ENCODE results near the gene CPVL.
"Not testable (repeated sequence)": the region's sequence is repeated elsewhere in the genome, so short reads cannot be mapped to it uniquely, and the experiment has no call there.

Gene CPVL

DNA sequence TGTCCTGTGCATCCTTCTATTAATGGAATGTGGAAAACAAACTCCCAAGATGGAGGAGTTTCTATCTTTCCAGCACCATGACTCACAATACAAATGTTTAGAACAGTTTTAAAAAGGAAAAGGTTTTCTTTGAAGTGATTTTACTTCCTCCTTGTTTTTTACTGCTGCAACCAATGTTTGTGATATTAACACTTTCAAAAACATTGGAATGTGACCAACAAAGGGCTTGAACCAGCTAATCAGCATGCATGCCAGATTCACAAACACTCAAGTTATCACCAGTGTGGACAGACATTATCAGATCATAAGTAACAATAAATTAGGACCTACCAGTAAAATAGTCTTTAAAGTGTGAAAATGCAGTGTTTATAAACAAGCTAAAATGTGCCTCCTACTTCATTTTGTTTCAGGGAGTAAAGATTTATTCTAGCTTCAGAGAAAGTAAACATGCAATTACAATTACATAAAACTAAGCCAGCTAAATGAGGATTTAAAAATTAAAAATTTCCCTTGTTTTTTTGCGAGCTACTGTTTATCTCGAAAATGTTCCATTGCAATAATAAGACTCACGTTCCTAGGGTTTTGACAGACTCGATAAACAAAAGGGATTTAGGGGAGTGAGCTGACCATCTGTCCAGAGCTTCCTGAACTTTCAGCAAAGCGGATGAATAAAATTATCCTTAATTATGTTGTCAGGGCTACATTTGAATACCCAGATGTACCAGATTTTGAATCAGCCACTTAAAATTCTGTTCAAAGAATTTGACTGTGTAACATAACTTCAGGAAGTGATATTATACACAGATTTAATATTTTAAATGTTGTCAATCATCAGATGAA lies 29.8 kb downstream of the CPVL start:
- DNase-seq: no peak

DNA sequence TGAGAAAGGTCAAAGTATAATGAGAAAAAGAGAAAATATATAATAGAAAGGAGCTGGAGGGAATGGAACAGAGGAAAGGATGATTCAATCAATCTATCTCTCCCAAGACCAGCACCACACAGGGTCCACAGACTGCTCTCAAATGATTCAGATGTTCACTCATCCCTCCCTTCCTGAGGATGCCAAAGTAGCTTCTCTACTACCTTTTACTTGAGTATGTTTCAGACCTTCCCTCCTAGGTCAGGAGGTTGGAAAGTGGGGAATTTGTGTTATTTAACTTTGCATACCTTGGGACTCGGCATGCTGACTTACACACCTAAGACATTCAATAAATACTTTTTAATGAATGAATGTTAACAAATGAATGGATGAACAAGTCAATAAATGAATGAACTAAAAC lies 30.6 kb downstream of the CPVL start:
- no peak for DNase-seq

DNA sequence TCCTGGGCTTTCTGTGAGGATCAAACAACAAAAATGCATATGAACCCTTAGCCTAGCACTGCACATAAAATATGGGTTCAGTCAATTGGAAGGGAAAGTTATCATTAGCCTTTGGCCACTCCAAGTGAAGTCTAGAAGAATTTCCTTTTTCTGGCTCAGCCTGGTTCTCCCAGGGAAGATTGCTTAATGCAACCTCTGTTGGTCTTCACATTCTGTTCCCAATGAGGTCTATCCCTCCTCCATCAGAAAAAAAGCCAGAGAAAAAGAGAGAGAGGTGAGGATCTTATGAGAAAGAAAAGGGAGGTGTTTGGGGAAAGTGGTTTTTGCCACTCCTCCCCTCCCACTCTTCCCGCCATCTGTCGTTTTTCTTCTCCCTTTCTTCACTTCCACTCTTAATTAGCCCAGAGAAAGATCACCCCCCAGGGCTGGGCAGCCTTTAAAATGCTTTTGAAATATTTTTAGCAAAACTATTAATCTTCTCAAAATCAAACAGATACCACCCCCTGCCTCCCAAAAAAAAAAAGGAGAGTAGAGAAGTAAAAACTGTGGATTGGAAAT lies 31.1 kb downstream of the CPVL start:
- no peak for DNase-seq

DNA sequence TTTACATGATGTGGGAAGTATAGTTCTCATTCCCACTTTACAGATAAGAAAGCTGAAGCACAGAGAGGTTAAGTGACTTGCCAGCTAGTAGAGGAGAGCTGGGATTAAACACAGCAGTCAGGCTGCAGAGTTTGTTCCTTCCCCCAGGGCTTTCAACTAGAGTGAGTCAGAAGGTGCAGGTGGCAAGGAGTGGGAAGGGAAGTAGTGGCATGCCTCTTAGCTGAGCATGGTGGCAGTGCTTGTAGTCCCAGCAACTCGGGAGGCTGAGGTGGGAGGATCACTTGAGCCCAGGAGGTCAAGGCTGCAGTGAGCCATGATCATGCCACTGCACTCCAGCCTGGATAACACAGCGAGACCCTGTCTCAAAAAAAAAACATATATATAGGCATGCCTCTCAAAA lies 32.1 kb downstream of the CPVL start:
- DNase-seq: not testable (repeated sequence)

DNA sequence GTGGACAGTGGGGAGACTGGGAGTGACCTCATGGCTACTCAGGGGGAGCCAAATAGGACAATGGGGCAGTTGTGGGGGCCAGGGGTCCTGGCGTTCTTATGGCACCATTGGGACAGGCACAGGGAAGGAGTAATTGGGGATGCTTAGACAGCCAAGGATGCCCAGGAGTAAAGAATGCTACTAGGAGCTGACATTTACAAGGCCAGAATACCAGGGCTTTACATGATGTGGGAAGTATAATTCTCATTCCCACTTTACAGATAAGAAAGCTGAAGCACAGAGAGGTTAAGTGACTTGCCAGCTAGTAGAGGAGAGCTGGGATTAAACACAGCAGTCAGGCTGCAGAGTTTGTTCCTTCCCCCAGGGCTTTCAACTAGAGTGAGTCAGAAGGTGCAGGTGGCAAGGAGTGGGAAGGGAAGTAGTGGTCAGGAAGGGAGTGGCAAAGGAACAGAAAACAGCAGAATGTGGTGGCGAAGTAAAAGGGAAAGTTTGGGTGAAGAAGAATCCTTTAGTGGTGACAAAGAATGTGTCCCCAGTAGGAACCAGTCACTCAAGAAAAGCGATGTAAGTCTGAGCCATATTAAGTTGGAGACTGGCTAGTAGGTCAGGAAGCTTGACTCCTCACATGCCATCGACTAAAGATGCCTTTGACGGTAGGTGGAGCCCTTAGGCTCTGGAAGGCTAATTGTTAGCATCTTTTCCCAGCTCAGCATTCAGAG lies 32.8 kb downstream of the CPVL start:
- peak; percentile 76 for DNase-seq

DNA sequence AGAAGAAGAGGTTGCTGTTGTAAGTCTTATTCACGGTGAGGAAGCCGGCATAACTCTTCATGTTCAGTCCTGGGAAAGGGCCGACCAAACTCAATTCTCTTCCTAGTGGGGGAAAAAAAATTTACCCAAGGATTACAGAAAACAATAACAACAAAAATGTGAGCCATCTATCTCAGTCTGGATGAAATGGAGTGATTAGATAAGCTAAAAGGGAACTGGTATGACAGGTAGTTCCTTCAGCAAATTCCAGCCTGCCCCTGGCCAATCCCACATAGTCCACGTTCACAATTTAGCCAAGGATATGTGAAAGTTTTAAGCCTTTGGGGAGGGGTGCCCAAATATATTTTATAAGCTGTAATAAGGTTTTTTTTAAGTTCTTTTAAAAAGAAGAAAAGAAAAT lies 33.6 kb downstream of the CPVL start:
- DNase-seq: no peak

DNA sequence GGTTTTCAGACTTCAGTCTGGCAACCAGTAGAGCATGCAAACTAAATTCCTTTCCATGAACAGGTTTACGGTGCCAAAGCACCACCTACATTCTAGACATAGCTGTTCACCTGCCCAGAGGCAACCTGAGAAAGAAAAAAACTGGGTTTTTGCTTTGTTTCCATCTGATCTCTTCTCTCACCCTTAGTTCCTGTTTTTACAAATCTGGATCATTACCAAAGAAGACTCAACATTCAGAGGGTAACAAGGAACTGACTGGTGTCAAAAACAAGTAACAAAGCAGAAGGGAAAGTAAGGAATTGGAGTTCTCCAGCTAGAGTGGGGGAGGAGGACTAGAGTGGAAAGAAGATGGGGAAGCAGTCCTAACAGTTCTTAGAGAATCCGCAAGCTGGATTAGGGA lies 36.4 kb downstream of the CPVL start:
- DNase-seq: peak; percentile 49

DNA sequence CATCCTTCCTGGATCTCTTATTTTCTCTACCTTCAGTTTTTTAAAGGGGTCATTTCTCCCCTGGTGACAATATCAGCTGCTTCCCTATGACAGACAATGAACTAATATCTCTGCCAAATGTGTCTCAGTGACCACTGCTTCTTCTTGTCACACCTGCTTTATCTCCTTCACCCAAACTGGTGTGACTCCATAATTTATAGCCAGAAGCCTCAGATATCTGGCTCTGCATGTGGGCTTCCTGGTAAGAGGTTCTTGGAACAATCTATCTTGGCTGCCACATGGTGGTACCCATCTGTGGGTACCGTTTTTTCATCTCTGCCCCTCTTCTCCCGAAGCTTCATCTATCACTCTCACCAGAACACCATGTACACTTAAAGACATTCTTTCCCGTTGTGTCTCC lies 37.0 kb downstream of the CPVL start:
- DNase-seq: peak; percentile 83

DNA sequence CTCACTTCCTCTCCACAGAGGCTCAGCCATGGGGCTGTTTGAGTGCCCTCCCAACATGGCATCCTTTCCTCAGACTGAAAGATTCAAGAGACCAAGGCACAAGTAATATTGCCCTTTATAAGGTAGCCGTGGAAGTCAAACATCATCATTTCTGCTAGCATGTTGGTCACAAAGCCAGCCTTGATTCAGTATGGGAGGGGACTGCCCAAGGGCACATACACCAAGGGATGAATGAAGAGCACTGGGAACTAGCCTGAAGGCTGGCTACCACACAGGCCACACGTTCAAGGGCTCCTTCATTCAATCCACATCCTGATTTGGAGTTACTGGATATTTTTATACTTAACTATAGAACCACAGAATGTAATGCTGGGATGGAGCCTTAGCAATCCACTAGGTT lies 39.3 kb downstream of the CPVL start:
- DNase-seq: no peak

DNA sequence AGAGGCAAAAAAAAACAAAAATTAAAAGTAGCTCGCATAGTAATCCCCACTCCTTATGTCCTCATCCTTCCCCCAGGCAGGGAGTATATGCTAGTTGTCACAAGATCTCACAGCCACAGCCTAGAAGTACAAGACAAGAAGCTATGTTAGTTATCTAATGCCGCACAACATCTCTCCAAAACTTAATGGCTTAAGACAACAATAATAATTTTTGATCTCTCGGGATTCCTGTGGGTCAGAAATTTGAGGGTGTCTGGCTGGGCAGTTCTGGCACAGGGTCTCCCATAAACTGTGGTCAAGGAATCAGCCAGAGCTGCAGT lies 39.7 kb downstream of the CPVL start:
- DNase-seq: no peak

DNA sequence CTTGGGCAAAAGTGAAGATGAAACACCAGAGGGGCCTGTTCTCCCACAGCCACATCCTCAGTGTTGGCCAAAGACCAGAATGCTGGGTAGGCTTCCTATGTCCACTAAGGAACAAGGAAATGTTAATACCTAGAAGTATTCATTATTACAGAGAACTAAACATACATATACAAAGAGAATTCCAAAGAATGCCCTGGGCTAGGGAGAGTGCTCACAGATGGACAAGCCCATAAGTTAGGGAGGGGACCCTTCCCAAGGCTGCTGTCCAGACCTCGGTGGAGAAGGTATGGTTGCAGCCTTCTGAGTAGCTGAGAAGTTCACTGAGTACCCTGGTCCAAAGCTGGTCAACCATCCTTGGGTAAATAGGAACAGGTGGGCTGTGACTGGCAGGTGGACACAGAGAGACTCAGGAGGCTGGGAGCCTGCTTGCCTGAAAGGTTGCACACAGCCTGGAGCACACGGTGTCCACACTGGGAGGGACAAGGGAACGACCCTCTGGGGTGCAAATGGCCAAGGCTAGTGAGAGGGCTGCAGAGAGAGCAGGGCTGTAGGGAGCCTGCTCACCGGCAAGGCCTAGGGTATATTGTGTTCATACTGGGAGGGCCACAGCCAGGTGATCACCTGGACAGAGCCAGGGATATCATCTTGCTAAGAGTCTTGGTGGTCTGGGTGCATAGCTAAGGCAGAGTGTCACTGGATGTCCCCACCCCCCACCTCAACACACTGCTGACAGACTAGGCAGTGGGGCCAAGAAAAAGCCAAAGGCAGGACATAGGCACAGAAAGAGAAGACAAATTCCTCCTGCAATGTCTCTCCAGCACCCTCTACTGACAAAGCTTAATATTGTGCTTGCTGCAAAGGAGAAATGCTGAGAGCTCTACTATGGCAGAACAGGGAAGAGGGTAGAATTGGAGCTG lies 40.3 kb downstream of the CPVL start:
- peak; percentile 86 for DNase-seq

DNA sequence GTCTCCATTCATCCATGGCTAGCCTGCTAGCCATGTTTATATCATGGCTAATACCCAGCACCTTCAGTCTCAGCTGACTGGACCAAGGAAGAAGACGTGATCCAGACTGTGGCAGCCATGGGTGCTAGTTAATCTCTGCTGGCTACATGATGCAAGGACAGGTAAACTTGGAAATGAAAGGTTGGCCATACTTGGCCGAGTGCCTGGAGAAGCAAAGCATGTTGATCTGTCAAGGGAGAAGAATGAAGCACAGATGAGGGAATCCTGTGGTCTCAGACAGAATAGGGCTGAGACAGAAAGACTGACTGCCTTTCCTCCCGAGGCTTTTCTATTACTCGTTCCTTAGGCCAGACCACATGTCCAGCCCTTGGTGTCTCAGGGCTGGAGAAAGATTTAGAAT lies 41.1 kb downstream of the CPVL start:
- DNase-seq: no peak

DNA sequence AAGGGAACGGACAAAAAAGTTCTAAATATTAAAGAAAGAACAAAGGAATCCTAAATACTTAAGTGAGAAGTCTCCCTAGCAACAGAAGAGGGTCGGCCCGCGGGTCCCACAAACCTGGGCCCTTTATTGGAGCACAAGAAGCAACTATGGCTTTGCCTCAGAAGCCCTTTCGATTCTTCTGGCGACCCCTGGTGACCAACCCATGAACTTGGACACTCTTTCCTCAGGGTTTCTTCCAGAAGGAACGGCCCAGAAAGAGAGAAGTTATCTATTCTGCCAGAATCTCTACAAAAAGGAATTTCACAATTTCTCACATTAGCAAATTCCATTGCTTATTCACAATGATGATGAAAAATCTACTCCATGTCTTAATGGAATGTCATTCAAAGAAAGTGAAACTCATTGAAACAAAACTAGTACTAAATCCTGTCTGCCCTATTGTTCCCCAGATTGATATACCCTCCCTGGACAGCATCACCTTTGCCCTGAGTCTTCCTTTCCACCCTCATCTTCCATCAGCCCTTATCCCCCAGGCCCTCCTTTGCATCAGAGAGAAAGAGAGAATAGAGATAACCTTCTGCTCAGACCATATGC lies 43.7 kb downstream of the CPVL start:
- DNase-seq: peak; percentile 80

DNA sequence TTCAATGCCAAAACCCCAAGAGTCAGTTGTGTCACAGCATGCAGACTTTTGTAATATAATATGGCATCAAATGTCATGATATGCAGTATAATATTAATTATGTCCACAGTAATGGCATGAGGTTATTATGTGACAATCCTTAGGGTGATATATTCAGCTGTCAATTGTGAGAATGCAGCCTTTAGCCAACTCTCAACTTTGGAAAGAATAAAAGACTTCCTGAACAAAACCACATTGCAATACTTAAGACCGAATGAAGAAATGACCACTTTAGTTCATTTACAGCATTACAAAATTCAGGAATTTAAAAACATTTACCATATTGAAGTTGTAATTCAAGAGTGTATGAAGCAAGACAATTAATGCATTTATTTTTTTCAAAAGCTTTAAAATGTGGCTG lies 45.4 kb downstream of the CPVL start:
- DNase-seq: no peak

DNA sequence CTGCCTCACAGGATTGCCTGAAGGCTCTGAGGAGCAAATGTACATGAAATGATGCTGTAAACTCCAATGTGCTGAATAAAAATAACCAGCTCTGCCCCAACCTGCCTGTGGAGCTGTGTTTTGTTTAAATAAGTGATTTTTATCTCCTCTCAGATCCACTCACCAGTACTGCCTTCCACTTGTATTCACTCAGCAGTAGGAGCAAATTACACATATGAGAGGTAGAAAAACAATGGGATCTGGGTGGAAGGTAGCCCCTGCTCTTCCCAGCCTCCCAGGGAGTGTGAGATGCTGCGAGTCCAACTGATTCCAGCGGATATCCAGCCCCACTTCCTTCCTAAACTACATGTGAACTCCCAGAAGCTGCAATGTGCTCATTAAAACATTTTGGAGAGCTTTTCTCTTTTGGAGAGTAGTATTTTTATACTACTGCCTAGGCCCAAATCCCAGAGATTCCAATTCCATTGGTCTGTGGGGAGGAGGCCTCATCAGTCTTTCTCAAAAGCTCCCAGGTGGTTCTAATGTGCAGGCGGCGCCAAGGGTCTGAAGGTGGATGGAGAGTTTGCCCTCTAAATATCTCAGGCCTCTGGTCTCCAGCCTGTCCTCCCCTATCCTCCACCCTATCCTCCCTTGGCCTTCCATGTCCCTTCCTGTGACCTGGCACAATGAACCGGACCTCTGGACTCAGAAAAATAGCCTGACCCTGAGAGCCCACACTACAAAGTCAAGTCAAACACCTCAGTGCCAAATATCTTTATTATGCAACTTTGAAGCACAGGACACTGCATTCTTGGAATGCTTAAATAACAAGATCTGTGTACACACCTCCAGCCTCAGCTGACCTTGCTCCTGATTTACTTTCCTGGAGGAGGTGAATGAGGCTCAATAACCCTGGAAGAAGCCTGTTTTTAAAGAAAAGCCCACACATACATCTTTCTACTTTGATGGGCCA lies 46.2 kb downstream of the CPVL start:
- no peak for DNase-seq

DNA sequence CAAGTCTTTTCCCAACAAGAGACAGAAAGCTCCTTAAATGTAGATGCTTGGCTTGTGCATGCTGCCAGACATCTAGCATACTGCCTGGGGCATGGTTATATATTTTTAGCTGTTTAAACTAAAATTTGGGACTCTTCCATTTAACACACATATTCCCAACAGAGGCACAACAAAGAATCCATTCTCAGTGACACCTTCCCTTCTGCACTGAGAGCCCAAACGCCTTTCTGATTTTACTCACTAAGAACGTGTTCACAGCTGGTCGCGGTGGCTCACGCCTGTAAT lies 49.9 kb downstream of the CPVL start:
- DNase-seq: no peak

DNA sequence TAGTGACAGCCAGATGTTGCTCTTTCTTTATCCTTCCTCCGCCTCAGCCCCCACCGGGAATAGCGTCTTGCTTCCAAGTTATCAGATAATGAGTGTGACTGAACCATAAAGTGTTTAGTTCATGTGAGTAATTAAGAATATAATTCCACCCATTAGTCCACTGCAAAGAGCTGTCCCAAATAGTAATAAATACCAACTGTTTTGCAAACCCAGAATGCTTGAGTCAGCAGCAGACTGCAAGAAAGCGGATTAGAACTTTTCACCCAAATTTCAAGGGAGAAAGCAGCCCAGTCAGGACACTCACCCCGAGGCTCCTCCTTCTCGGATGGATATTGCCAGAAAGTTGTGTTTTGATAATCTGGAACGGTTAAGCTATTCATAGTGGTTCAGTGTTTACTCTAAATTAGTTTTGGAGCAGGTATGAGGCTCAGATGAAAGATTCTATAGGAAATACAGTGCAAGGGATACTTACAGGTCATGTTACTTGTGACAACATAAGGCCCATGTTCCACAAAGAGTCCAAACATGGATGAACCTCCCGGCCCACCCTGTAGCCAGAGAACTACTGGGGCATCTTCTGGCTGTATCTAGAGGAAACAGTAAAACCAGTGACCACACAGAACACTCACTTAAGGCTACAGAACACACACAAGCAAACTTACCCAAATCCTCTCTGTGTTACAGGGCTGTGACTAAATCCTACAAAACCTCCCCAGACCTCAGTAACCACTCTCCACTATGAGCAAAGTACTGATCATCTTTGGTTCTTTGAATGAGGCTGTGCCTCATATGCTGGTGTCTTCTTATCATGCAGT lies 50.5 kb downstream of the CPVL start:
- no peak for DNase-seq

DNA sequence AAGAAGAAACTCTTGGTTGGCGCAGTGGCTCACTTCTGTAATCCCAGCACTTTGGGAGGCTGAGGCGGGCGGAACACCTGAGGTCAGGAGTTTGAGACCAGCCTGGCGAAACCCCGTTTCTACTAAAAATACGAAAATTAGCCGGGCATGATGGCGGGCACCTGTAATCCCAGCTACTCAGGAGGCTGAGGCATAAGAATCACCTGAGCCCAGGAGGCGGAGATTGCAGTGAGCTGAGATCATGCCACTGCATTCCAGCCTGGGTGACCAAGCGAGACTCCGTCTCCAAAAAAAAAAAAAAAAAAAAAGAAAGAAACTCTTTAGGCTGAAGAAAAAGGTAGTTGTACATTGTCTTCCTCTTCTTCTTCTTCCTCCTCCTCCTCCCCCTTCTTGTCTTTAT lies 53.2 kb downstream of the CPVL start:
- not testable (repeated sequence) for DNase-seq

DNA sequence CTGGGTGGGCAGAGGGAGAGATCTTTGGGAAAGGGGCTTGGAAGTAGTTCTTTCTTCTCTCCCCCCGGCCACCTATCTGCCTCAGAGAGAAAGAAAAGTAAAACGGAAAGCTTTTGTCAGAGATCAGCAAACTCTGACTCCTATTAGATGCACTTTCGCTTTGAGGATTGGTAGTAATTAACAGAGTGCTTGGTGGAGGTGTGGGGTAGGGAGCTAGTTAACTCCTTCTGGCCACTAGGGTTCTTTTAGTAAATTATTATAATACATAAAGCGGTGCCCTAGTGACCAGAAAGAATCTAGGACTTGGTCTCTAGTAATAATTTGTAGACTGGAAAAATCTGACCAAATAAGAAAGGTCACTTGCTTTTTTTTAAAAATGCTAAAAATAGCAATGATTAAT lies 54.6 kb downstream of the CPVL start:
- peak; percentile 39 for DNase-seq

DNA sequence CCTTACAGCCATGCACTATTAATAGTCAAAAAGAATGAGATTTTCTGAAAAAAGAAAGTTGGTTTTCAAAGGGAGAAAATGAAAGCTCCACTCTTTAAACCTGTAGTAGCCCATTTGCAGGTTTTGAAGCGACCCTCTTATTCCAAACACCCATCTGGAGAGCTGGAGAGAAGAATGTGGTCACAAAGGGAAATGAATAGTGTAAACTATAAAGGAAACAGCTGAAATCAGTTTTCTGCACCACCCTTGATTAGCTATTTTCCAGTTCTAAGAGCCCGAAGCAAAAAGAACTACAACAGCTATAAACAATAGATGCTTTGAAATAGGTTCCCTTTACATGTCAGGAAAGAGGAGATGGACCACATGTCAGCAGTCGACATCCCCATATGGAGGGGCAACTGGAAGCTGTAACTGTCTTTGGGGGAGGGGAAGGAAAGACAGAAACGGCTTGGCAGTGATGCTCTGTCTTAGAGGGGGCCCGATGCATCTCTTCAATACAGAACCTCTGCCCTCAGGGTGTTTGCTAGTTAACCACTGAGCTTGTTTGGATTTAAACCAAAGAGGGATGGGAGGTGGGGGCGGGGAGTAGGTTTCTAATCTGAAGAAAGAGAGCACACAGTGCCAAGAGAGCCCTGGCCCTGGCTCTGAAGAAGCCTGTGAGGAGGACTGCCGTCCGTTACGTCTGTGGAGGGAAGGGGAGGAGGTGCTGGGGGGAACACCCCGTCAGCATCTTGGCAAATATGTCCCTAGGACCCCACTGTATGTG lies 55.3 kb downstream of the CPVL start:
- DNase-seq: peak; percentile 9
